Panc1 (cell line): ENCODE measurements around the gene DAB1. TPM values are rescaled to one million over a fixed set of nuclear protein-coding genes. Genes with fewer than 3 reads are reported as not detected.

Source experiments
- ATAC-seq: fragments of 200-7000 bp; cut with Tn5 transposase; 2 replicates; pipeline ENCODE4 v1.9.1; 2020; ENCODE audit warnings: mild to moderate bottlenecking, moderate library complexity
- BruUV-seq: library from RNA; stranded (reverse); fragments of 400-500 nt; replicated peaks from 2 replicates; lab custom pipeline; 2021; lab: Mats Ljungman, UMichigan
- CTCF ChIA-PET: fragments of 300-600 bp; sonication (Branson Sonifier 250); formaldehyde crosslinking; loops from one replicate; lab custom pipeline; 2022; ENCODE audit warnings: antibody characterized with exemption; lab: Charles Lee
- POLR2A ChIA-PET: fragments of 300-600 bp; sonication (Branson Sonifier 250); formaldehyde crosslinking; loops from one replicate; lab custom pipeline; 2022; ENCODE audit warnings: antibody characterized with exemption; lab: Charles Lee
- DNase-seq: peaks from one replicate; pipeline ENCODE4 v3.0.0-alpha.2; 2010; ENCODE audit warnings: low read depth, low spot score
- H3K27ac ChIP-seq: 2 replicates; pipeline ENCODE4 v1.5.1; 2011; ENCODE audit warnings: mild to moderate bottlenecking, low read length, inconsistent platforms
- H3K27me3 ChIP-seq: fragments of 200-500 bp; sonication (Bioruptor generic); 2 replicates; pipeline ENCODE4 v1.6.0; 2014; ENCODE audit warnings: low read length, inconsistent platforms; ENCODE audit not compliant: control insufficient read depth, insufficient read depth
- H3K36me3 ChIP-seq: fragments of 200-500 bp; sonication (Bioruptor generic); 2 replicates; pipeline ENCODE4 v1.5.1; 2014; ENCODE audit warnings: inconsistent platforms, mild to moderate bottlenecking, low read length, moderate library complexity; ENCODE audit not compliant: control insufficient read depth, insufficient read depth
- H3K4me1 ChIP-seq: 2 replicates; pipeline ENCODE4 v1.5.1; 2011; ENCODE audit warnings: inconsistent platforms, mild to moderate bottlenecking, low read length, moderate library complexity; ENCODE audit not compliant: control insufficient read depth, insufficient read depth
- H3K4me3 ChIP-seq, 2 experiments: 2 replicates each; pipeline ENCODE4 v1.5.1; 2011 to 2012; ENCODE audit warnings: low read depth in 2 of 2, low read length in 2 of 2, mild to moderate bottlenecking in 2 of 2, inconsistent platforms in 1 of 2, moderate library complexity in 1 of 2
- H3K9me3 ChIP-seq: fragments of 200-500 bp; sonication (Bioruptor generic); 2 replicates; pipeline ENCODE4 v1.5.1; 2014; ENCODE audit warnings: low read depth, mild to moderate bottlenecking, inconsistent platforms, low read length, moderate library complexity; ENCODE audit not compliant: control insufficient read depth, insufficient read depth
- POLR2AphosphoS5 ChIP-seq: IDR thresholded peaks from 2 replicates; pipeline ENCODE4 v1.6.1; 2012; ENCODE audit warnings: mild to moderate bottlenecking, low read depth, low read length, moderate library complexity
- REST ChIP-seq, 2 experiments: IDR thresholded peaks; 2 replicates each; pipeline ENCODE4 v1.6.1; 2011 to 2012; ENCODE audit warnings: low read depth in 2 of 2, control low read depth in 1 of 2, low read length in 1 of 2, mild to moderate bottlenecking in 1 of 2, moderate library complexity in 1 of 2; ENCODE audit not compliant: insufficient read depth in 1 of 2
- SIN3A ChIP-seq: IDR thresholded peaks from 2 replicates; pipeline ENCODE4 v1.6.1; 2012; ENCODE audit warnings: low read depth, mild to moderate bottlenecking, low read length, moderate library complexity, borderline replicate concordance; ENCODE audit not compliant: insufficient read depth
- TCF7L2 ChIP-seq: IDR thresholded peaks from 2 replicates; pipeline ENCODE4 v1.6.1; 2011; ENCODE audit warnings: mild to moderate bottlenecking, low read depth, low read length, inconsistent platforms
- in situ Hi-C: cut with HindIII; loops from 2 replicates; pipeline ENCODE4 v1.10.0; 2016; ENCODE audit warnings: low sequenced_read_pairs, low pct_unique_long_range_greater_than_20kb
- intact Hi-C: fragments of 100-400 bp; cut with micrococcal nuclease; formaldehyde crosslinking; loops from one replicate; pipeline ENCODE4 v1.10.0; 2022; ENCODE audit not compliant: unreplicated experiment
- total RNA-seq: library from RNA; stranded (reverse); gene quantifications from one replicate; pipeline ENCODE4 v1.2.1, GENCODE V29; 2021; ENCODE audit not compliant: unreplicated experiment
- TF ChIP-seq, protein P1 (sequence below): fragments of 450-650 bp; IDR thresholded peaks from 2 replicates; pipeline ENCODE4 v1.5.1; 2017; ENCODE audit warnings: mild to moderate bottlenecking

Gene DAB1
- total RNA-seq, 1 experiment from 2014 or later = 0.05 TPM

DNA sequence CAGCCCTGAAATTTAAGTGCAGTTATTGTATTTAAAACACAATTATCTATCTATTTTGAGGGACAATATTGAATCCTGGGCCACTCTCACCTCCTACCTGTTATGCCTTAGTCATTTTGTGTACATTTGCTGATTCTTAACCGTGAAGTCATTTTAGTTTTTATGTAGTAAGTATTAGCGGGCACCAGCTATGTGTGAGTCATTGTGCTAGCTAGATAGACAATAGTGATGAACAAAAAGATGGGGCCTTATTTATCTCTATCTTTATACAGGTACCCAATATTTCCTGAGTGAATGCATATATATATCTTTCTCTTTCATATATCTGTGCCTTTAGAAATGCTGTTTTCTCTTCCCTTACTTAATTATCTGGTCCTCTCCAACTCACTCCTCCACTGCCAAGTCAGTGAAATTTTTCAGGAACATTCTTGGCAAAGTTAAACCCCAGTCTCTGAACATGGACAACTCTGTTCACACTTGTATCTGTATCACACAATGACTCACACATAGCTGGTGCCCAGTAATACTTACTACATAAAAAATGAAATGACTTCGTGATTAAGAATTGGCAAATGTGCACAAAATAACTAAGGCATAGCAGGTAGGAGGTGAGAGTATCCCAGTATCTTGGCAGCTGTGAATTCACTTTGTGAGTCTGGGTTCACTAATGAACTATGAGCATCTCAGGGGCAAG is 292.0 kb downstream of the DAB1 start:
- intact Hi-C loops = no loop called here
- Histone ChIP-seq H3K27ac (no peak overlapping the region), H3K9me3 (no peaks in the 10 kb centered on the region), H3K27me3 (no peaks in the 10 kb centered on the region), H3K4me3 (no peak overlapping the region), H3K4me1 (no peaks in the 10 kb centered on the region), H3K36me3 (no peaks in the 10 kb centered on the region)
- in situ Hi-C loops = no loop called here
- no TSS peak for BruUV-seq
- CTCF ChIA-PET = no interaction called here
- TF ChIP-seq, protein P1, sequence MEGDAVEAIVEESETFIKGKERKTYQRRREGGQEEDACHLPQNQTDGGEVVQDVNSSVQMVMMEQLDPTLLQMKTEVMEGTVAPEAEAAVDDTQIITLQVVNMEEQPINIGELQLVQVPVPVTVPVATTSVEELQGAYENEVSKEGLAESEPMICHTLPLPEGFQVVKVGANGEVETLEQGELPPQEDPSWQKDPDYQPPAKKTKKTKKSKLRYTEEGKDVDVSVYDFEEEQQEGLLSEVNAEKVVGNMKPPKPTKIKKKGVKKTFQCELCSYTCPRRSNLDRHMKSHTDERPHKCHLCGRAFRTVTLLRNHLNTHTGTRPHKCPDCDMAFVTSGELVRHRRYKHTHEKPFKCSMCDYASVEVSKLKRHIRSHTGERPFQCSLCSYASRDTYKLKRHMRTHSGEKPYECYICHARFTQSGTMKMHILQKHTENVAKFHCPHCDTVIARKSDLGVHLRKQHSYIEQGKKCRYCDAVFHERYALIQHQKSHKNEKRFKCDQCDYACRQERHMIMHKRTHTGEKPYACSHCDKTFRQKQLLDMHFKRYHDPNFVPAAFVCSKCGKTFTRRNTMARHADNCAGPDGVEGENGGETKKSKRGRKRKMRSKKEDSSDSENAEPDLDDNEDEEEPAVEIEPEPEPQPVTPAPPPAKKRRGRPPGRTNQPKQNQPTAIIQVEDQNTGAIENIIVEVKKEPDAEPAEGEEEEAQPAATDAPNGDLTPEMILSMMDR = no peak
- TF ChIP-seq POLR2AphosphoS5 = no peak
- no peak for TF ChIP-seq TCF7L2
- TF ChIP-seq REST (IDR thresholded peaks at IDR 0.05; ENCODE audit: insufficient read depth in 1 of 2, low read depth in 2 of 2, low read length in 1 of 2) = no peak
- no peak for TF ChIP-seq SIN3A
- no peak for DNase-seq
- no peak for ATAC-seq
- POLR2A ChIA-PET = no interaction called here

DNA sequence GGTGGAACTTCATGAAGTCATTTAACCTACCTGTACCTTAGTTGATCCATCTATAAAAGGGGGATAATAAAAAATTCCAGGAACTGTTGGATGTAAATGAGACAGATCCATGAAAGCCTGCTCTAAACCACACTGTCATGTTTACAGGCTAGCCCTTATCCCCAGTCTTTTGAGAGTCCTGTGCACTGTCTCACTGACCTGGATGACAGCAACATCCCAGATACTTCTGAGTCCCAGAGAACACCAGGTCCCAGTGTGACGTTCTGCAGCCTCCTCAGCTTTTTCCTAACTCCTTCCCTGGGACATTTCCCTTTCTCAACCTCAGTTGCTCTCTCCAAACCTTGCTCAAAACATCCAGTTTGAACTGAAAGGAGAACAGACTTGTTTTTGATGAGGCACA is 292.6 kb downstream of the DAB1 start:
- in situ Hi-C loops (no loop called here), intact Hi-C loops (no loop called here)
- Histone ChIP-seq H3K9me3 (no peaks in the 10 kb centered on the region), H3K27me3 (no peaks in the 10 kb centered on the region), H3K36me3 (no peaks in the 10 kb centered on the region), H3K4me1 (no peaks in the 10 kb centered on the region), H3K27ac (no peak overlapping the region), H3K4me3 (no peak overlapping the region)
- TF ChIP-seq TCF7L2 = no peak
- TF ChIP-seq REST (IDR thresholded peaks at IDR 0.05; ENCODE audit: insufficient read depth in 1 of 2, low read depth in 2 of 2, low read length in 1 of 2) = no peak
- no peak for TF ChIP-seq POLR2AphosphoS5
- TF ChIP-seq, protein P1 = no peak
- TF ChIP-seq SIN3A = no peak
- CTCF ChIA-PET = no interaction called here
- DNase-seq (no peak), ATAC-seq (no peak)
- POLR2A ChIA-PET = no interaction called here
- BruUV-seq = no TSS peak
